SK-N-MC (cell line): ENCODE results near the gene FGF14.

ENCODE experiments used
- EZH2 ChIP-seq: fragments of 200-600 bp; sonication (generic); IDR thresholded peaks from one replicate; pipeline ENCODE4 v1.6.1; 2017; ENCODE audit warnings: antibody characterized with exemption
- FOXP2 ChIP-seq: optimal IDR thresholded peaks from 2 replicates; pipeline ENCODE3; 2011; ENCODE audit warnings: mild to moderate bottlenecking, moderate library complexity; ENCODE audit not compliant: insufficient read depth; ENCODE audit errors: extremely low read length, control extremely low read depth
- POLR2AphosphoS5 ChIP-seq: IDR thresholded peaks from 2 replicates; pipeline ENCODE4 v1.6.1; 2012; ENCODE audit warnings: mild to moderate bottlenecking, low read depth, low read length, borderline replicate concordance

- TF ChIP-seq POLR2AphosphoS5 (no peak), EZH2 (no peak), FOXP2 (no peak)
Measured at GRCh38 chr13:101783554-101783953, 618.3 kb downstream of the FGF14 start.
